Gastrocnemius medialis (tissue), 4 donors: ENCODE results near the gene MEPE. TPM values are rescaled to one million over a fixed set of nuclear protein-coding genes. Genes with fewer than 3 reads are reported as not detected.

ENCODE experiments used
- ATAC-seq, 2 donors: fragments of 150-250 bp; one replicate each; pipeline ENCODE4 v1.9.1; 2016
- DNase-seq, 2 donors: peaks; one replicate each; pipeline ENCODE4 v3.0.0-alpha.2; 2019
- H3K27ac ChIP-seq, 4 donors: fragments of 200-600 bp; sonication (generic); 1 replicate in 1 of 4; 2 replicates in 3 of 4; pipeline ENCODE4 v1.5.1; 2016 to 2018; ENCODE audit warnings: mild to moderate bottlenecking in 2 of 4, moderate library complexity in 1 of 4
- H3K27me3 ChIP-seq, 3 donors: fragments of 200-600 bp; sonication (generic) in 2 of 3; 1 replicate in 1 of 3; 2 replicates in 2 of 3; pipeline versions ENCODE4 v1.5.1 to v1.6.0; 2016 to 2019; ENCODE audit warnings: mild to moderate bottlenecking in 1 of 3, moderate library complexity in 1 of 3
- H3K36me3 ChIP-seq, 2 donors: fragments of 200-600 bp; sonication (generic) in 1 of 2; one replicate each; pipeline ENCODE4 v1.5.1; 2017 to 2018
- H3K4me1 ChIP-seq, 2 donors: fragments of 200-600 bp; sonication (generic) in 1 of 2; one replicate each; pipeline ENCODE4 v1.5.1; 2016 to 2017; ENCODE audit warnings: mild to moderate bottlenecking in 2 of 2
- H3K4me3 ChIP-seq, 4 donors: fragments of 200-600 bp; sonication (generic) in 3 of 4; 1 replicate in 1 of 4; 2 replicates in 3 of 4; pipeline ENCODE4 v1.5.1; 2016 to 2019; ENCODE audit warnings: mild to moderate bottlenecking in 2 of 4
- H3K9me3 ChIP-seq, 3 donors: fragments of 200-600 bp; sonication (generic) in 2 of 3; 1 replicate in 1 of 3; 2 replicates in 2 of 3; pipeline ENCODE4 v1.5.1; 2016 to 2019
- CTCF ChIP-seq, 5 experiments: fragments of 450-650 bp in 3 of 5; fragments of 200-600 bp in 2 of 5; sonication (generic) in 2 of 5; IDR thresholded peaks in 4 of 5; conservative IDR thresholded peaks in 1 of 5; 1 replicate in 4 of 5; 2 replicates in 1 of 5; pipeline ENCODE4 v1.5.1; 2016 to 2019; ENCODE audit warnings: antibody characterized with exemption in 5 of 5, mild to moderate bottlenecking in 3 of 5, moderate library complexity in 3 of 5
- POLR2A ChIP-seq, 2 donors: fragments of 450-650 bp; IDR thresholded peaks; one replicate each; pipeline ENCODE4 v1.6.1; 2017; ENCODE audit warnings: antibody characterized with exemption in 2 of 2, mild to moderate bottlenecking in 2 of 2, moderate library complexity in 2 of 2
- in situ Hi-C, 4 donors: fragments of 200-750 bp; cut with MboI; loops; one replicate each; pipeline versions ENCODE4 v1.15.0 to v1.8.0; 2017; ENCODE audit warnings: low sequenced_read_pairs in 4 of 4
- intact Hi-C: fragments of 100-400 bp; cut with DNase I; formaldehyde crosslinking; loops from one replicate; pipeline ENCODE4 v1.15.1; 2023; ENCODE audit warnings: low total_unique reads
- total RNA-seq, 4 donors: library from RNA; depleted of rRNA; stranded (reverse); fragments of >200 nt; gene quantifications; one replicate each; pipeline versions ENCODE4 v1.1.0 to v1.2.3, GENCODE V29; 2016

MEPE gene
- total RNA-seq, 4 donors from 2014 or later: not detected

- Histone ChIP-seq H3K4me3 (no peak overlapping the region), H3K4me1 (peaks cover 0 to 5% of the 10 kb centered on the region in 2 donors), H3K36me3 (no peaks in the 10 kb centered on the region), H3K27ac (no peak overlapping the region), H3K27me3 (no peaks in the 10 kb centered on the region), H3K9me3 (no peaks in the 10 kb centered on the region)
- in situ Hi-C loops: loop anchor here in 3 of 4 donors (5.0 to 25.0 kb wide), 4 partner anchors 157 to 477 kb away; partner anchors contain the start of gene HSD17B11 (in 2 of the 3)
- intact Hi-C loops: loop anchor here (2.0 kb wide), 1 partner anchor 160 kb away; no protein-coding TSS in a partner anchor
- TF ChIP-seq CTCF (IDR thresholded peaks at IDR 0.05 in 4 of 5, conservative IDR thresholded peaks at IDR 0.05 in 1 of 5) (peak; percentile 31 to 74 (median 52)), POLR2A (IDR thresholded peaks at IDR 0.05) (no peak)
- DNase-seq: peak in 1 of 2 donors; percentile 14
- peak in 1 of 2 donors; percentile 31 for ATAC-seq
Measured at GRCh38 chr4:87838890-87839591, 6.3 kb downstream of the MEPE start.

GRCh38 chr4:87839592-87839946, 6.8 kb downstream of the MEPE start:
- Histone ChIP-seq H3K4me3 (no peak overlapping the region), H3K4me1 (peaks cover 0 to 9% of the 10 kb centered on the region in 2 donors), H3K9me3 (no peaks in the 10 kb centered on the region), H3K27me3 (no peaks in the 10 kb centered on the region), H3K27ac (no peak overlapping the region), H3K36me3 (no peaks in the 10 kb centered on the region)
- in situ Hi-C loops (loop anchor here in 3 of 4 donors (5.0 to 25.0 kb wide), 4 partner anchors 157 to 477 kb away; partner anchors contain the start of gene HSD17B11 (in 2 of the 3)), intact Hi-C loops (loop anchor here (2.0 kb wide), 1 partner anchor 161 kb away; no protein-coding TSS in a partner anchor)
- ATAC-seq: no peak
- no peak for DNase-seq
- no peak for TF ChIP-seq POLR2A (IDR thresholded peaks at IDR 0.05)
- peak in 1 of 5 experiments; percentile 16 for TF ChIP-seq CTCF (IDR thresholded peaks at IDR 0.05 in 4 of 5, conservative IDR thresholded peaks at IDR 0.05 in 1 of 5)

- TF ChIP-seq CTCF (IDR thresholded peaks at IDR 0.05 in 4 of 5, conservative IDR thresholded peaks at IDR 0.05 in 1 of 5) (no peak), POLR2A (IDR thresholded peaks at IDR 0.05) (no peak)
- no peak overlapping the region for H3K4me3 ChIP-seq
- no peak overlapping the region for H3K27ac ChIP-seq
- in situ Hi-C loops (loop anchor here (5.0 to 25.0 kb wide), 7 partner anchors 155 to 478 kb away; partner anchors contain the start of gene HSD17B11 (in 2 of the 4)), intact Hi-C loops (loop anchor here (10.0 kb wide), 1 partner anchor 485 kb away; no protein-coding TSS in a partner anchor)
- ATAC-seq: no peak
- H3K9me3 ChIP-seq: no peaks in the 10 kb centered on the region
- H3K27me3 ChIP-seq: no peaks in the 10 kb centered on the region
- H3K36me3 ChIP-seq: no peaks in the 10 kb centered on the region
- peaks cover 0 to 9% of the 10 kb centered on the region in 2 donors for H3K4me1 ChIP-seq
- no peak for DNase-seq
Measured at GRCh38 chr4:87840149-87840548, 7.4 kb downstream of the MEPE start.

GRCh38 chr4:87843936-87844335, 11.2 kb downstream of the MEPE start:
- Histone ChIP-seq H3K4me3 (no peak overlapping the region), H3K9me3 (no peaks in the 10 kb centered on the region), H3K27ac (peak overlapping the region in 2 of 4 donors; percentile 46 to 51), H3K27me3 (no peaks in the 10 kb centered on the region), H3K36me3 (no peaks in the 10 kb centered on the region), H3K4me1 (peaks cover 6 to 9% of the 10 kb centered on the region in 2 donors)
- DNase-seq: peak; percentile 7 to 12
- intact Hi-C loops (loop anchor here (10.0 kb wide), 1 partner anchor 489 kb away; no protein-coding TSS in a partner anchor), in situ Hi-C loops (loop anchor here (5.0 to 25.0 kb wide), 7 partner anchors 159 to 482 kb away; partner anchors contain the start of gene HSD17B11 (in 2 of the 4))
- no peak for TF ChIP-seq CTCF (IDR thresholded peaks at IDR 0.05 in 4 of 5, conservative IDR thresholded peaks at IDR 0.05 in 1 of 5)
- TF ChIP-seq POLR2A (IDR thresholded peaks at IDR 0.05): peak in 1 of 2 donors; percentile 13
- peak; percentile 72 to 75 for ATAC-seq
